Neural crest cell (in vitro differentiated cells): Measurements from ENCODE around the gene CNTN1. TPM values are rescaled to one million over a fixed set of nuclear protein-coding genes. Genes with fewer than 3 reads are reported as not detected.

ENCODE experiments used
- DNase-seq: peaks from one replicate; pipeline ENCODE4 v3.0.0; 2021; ENCODE audit warnings: low read depth, mixed read lengths, low spot score
- H3K27ac Mint-ChIP-seq: one replicate; pipeline ENCODE4 v1.8.0; 2021; ENCODE audit warnings: mild to moderate bottlenecking, mixed read lengths; ENCODE audit not compliant: unreplicated experiment
- H3K27me3 Mint-ChIP-seq: 2 replicates; pipeline ENCODE4 v1.8.0; 2021; ENCODE audit warnings: low read depth, mild to moderate bottlenecking, mixed read lengths
- H3K36me3 Mint-ChIP-seq: 2 replicates; pipeline ENCODE4 v1.8.0; 2021; ENCODE audit warnings: low read depth, mild to moderate bottlenecking, mixed read lengths
- H3K4me1 Mint-ChIP-seq: 2 replicates; pipeline ENCODE4 v1.8.0; 2021; ENCODE audit warnings: mixed read lengths
- H3K4me3 Mint-ChIP-seq: one replicate; pipeline ENCODE4 v1.8.0; 2021; ENCODE audit warnings: mild to moderate bottlenecking, mixed read lengths
- H3K9me3 Mint-ChIP-seq: 2 replicates; pipeline ENCODE4 v1.8.0; 2021; ENCODE audit warnings: mixed read lengths
- CTCF ChIP-seq: fragments of 200-600 bp; sonication (generic); conservative IDR thresholded peaks from 2 replicates; pipeline ENCODE4 v1.5.0; 2021; ENCODE audit warnings: antibody characterized with exemption, mild to moderate bottlenecking
- total RNA-seq: library from RNA; stranded (reverse); gene quantifications from 2 replicates; pipeline ENCODE4 v1.2.1, GENCODE V29; 2021

CNTN1 gene
- total RNA-seq, 1 donor from 2014 or later: 1.0 TPM

DNA sequence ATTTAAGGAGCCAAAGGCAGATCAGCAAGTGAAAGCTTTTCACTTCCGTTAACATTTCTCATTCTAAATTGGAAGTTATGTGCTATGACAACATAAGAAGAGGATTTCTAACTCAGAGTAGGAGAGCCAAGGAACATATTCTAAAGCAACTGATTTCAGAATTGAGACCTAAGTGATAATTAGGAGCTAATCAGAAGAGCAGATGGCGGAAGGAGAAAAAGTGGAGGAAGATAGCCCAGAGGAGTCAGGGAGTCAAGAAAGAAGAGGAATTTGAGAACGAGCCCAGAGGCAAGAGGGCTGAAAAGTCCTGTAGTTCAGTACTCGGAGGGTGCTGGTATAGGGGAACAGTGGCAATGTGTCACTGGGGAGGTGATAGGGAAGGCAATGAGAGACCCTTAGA is 162.4 kb downstream of the CNTN1 start:
- H3K27me3 Mint-ChIP-seq: no peaks in the 10 kb centered on the region
- H3K36me3 Mint-ChIP-seq: no peaks in the 10 kb centered on the region
- no peak for TF ChIP-seq CTCF
- H3K9me3 Mint-ChIP-seq: peaks cover 2% of the 10 kb centered on the region
- H3K4me3 Mint-ChIP-seq: no peak overlapping the region
- H3K4me1 Mint-ChIP-seq: no peaks in the 10 kb centered on the region
- H3K27ac Mint-ChIP-seq: no peak overlapping the region
- DNase-seq: no peak

GRCh38 chr12:40864891-40865290 is 172.7 kb downstream of the CNTN1 start:
- Mint-ChIP-seq H3K27me3 (no peaks in the 10 kb centered on the region), H3K36me3 (no peaks in the 10 kb centered on the region), H3K27ac (no peak overlapping the region), H3K9me3 (no peaks in the 10 kb centered on the region), H3K4me1 (no peaks in the 10 kb centered on the region), H3K4me3 (no peak overlapping the region)
- DNase-seq: no peak
- no peak for TF ChIP-seq CTCF

- no peaks in the 10 kb centered on the region for H3K36me3 Mint-ChIP-seq
- no peak for TF ChIP-seq CTCF
- no peaks in the 10 kb centered on the region for H3K27me3 Mint-ChIP-seq
- no peak for DNase-seq
- H3K27ac Mint-ChIP-seq: no peak overlapping the region
- no peaks in the 10 kb centered on the region for H3K4me1 Mint-ChIP-seq
- H3K9me3 Mint-ChIP-seq: no peaks in the 10 kb centered on the region
- H3K4me3 Mint-ChIP-seq: no peak overlapping the region
These were observed 178.7 kb downstream of the CNTN1 start for GRCh38 chr12:40870981-40871380.

DNA sequence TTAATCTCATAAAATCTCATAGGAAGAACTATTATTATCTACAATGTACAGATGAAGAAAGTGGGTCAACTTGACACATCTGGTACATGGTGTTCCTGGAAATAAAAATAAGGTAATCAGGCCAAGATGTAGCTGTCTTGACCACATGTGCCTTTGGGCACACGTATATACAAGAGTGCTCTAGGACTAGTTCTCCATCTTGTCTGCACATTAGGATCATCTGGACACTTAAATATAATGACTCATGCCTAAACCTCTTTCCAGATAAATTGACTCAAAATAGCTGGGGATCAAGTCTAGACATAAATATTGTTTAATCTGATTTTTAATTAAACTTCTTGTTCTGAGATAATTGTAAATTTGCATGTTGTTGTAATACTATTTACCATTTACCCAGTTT is 182.6 kb downstream of the CNTN1 start:
- Mint-ChIP-seq H3K27me3 (no peaks in the 10 kb centered on the region), H3K4me3 (no peak overlapping the region), H3K27ac (no peak overlapping the region), H3K9me3 (no peaks in the 10 kb centered on the region), H3K4me1 (no peaks in the 10 kb centered on the region), H3K36me3 (no peaks in the 10 kb centered on the region)
- TF ChIP-seq CTCF: no peak
- DNase-seq: no peak

DNA sequence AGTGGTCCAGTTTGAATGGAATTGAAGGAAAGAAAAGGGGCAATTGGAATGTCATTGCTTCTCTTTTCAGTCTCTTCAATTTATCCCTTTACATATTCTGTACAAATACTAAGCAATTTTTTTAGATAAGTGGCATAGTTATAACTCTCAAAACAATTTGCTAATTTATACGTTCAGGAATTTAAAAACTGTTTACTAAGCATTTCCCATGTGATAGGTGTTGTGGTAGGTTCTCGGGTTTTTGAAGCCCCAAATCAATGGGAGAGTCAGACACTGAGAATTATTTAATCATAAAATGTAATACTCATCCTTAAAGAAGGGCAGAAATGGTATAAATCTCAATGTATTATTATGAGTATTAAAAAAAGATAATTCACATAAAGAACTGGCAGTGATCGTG is 197.1 kb downstream of the CNTN1 start:
- no peak for TF ChIP-seq CTCF

DNA sequence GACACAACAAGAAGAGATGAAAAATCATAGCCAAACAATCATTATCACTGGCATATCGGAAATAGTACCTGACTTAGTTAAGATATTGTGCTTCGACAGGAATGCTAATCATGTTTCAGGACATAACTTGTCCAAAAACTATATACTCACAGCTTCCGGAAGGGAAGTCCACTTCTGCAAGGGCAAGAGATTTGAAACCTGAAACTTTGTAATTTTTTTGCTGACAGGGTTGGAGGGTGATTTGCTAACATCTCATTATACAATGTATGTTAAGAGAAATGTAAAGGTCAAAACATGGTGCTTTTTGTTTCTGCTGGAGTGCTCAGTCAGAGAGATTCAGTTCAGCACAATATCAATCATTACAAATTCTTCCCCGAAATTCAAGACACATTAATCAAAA is 200.3 kb downstream of the CNTN1 start:
- no peak for DNase-seq
- Mint-ChIP-seq H3K36me3 (no peaks in the 10 kb centered on the region), H3K4me1 (no peaks in the 10 kb centered on the region), H3K9me3 (no peaks in the 10 kb centered on the region), H3K4me3 (no peak overlapping the region), H3K27me3 (no peaks in the 10 kb centered on the region), H3K27ac (no peak overlapping the region)
- TF ChIP-seq CTCF: no peak

More for the DNA sequence above, 197.1 kb downstream of the CNTN1 start:
- no peaks in the 10 kb centered on the region for H3K36me3 Mint-ChIP-seq
- H3K27ac Mint-ChIP-seq: no peak overlapping the region
- H3K9me3 Mint-ChIP-seq: no peaks in the 10 kb centered on the region
- no peaks in the 10 kb centered on the region for H3K27me3 Mint-ChIP-seq
- H3K4me1 Mint-ChIP-seq: no peaks in the 10 kb centered on the region
- DNase-seq: no peak
- no peak overlapping the region for H3K4me3 Mint-ChIP-seq
